Effector memory CD4-positive, alpha-beta T cell (primary cell): ENCODE data around the gene BPIFB2.

Experiments
- DNase-seq, 3 donors: peaks; one replicate each; pipeline ENCODE4 v3.0.0-alpha.2; 2020
- H3K27ac ChIP-seq: 2 replicates; pipeline ENCODE4 v1.7.0; 2013; ENCODE audit warnings: mild to moderate bottlenecking, low read length, moderate library complexity; ENCODE audit not compliant: insufficient read depth, poor library complexity, severe bottlenecking
- H3K27me3 ChIP-seq: replicated peaks from 2 replicates; pipeline ENCODE4 v1.7.0; 2013; ENCODE audit warnings: mild to moderate bottlenecking, low read length; ENCODE audit not compliant: insufficient read depth, control insufficient read depth, poor library complexity, severe bottlenecking
- H3K36me3 ChIP-seq: 2 replicates; pipeline ENCODE4 v1.7.0; 2013; ENCODE audit warnings: mild to moderate bottlenecking, low read length, moderate library complexity; ENCODE audit not compliant: control insufficient read depth, insufficient read depth
- H3K4me1 ChIP-seq: 2 replicates; pipeline ENCODE4 v1.7.0; 2013; ENCODE audit warnings: low read length, mild to moderate bottlenecking; ENCODE audit not compliant: control insufficient read depth, insufficient read depth, poor library complexity, severe bottlenecking
- H3K4me3 ChIP-seq: 2 replicates; pipeline ENCODE4 v1.7.0; 2013; ENCODE audit warnings: low read length, low read depth, mild to moderate bottlenecking; ENCODE audit not compliant: insufficient read depth, poor library complexity, severe bottlenecking
- H3K9me3 ChIP-seq: 2 replicates; pipeline ENCODE4 v1.7.0; 2013; ENCODE audit warnings: mild to moderate bottlenecking, low read length, moderate library complexity; ENCODE audit not compliant: control insufficient read depth

The BPIFB2 gene

GRCh38 chr20:32965115-32965514, 42.4 kb upstream of the BPIFB2 start:
- Histone ChIP-seq H3K4me1 (peaks cover 51% of the 10 kb centered on the region), H3K36me3 (no peaks in the 10 kb centered on the region), H3K27ac (peak overlapping the region; percentile 98), H3K9me3 (no peaks in the 10 kb centered on the region), H3K27me3 (no peaks in the 10 kb centered on the region), H3K4me3 (peak overlapping the region; percentile 24)
- no peak for DNase-seq

GRCh38 chr20:32965581-32966373, 41.7 kb upstream of the BPIFB2 start:
- Histone ChIP-seq H3K27ac (peak overlapping the region; percentile 98), H3K27me3 (no peaks in the 10 kb centered on the region), H3K4me3 (peak overlapping the region; percentile 24), H3K4me1 (peaks cover 58% of the 10 kb centered on the region), H3K36me3 (no peaks in the 10 kb centered on the region), H3K9me3 (no peaks in the 10 kb centered on the region)
- DNase-seq = peak in 1 of 3 donors; percentile 25

GRCh38 chr20:32966382-32966781, 41.1 kb upstream of the BPIFB2 start:
- Histone ChIP-seq H3K4me1 (peaks cover 64% of the 10 kb centered on the region), H3K4me3 (peak overlapping the region; percentile 5), H3K36me3 (no peaks in the 10 kb centered on the region), H3K27ac (peak overlapping the region; percentile 98), H3K27me3 (no peaks in the 10 kb centered on the region), H3K9me3 (no peaks in the 10 kb centered on the region)
- DNase-seq = no peak

GRCh38 chr20:32966881-32967781, 40.4 kb upstream of the BPIFB2 start:
- H3K4me3 ChIP-seq = peak overlapping the region; percentile 5
- peak; percentile 41 to 64 (median 53) for DNase-seq
- peaks cover 71% of the 10 kb centered on the region for H3K4me1 ChIP-seq
- no peaks in the 10 kb centered on the region for H3K36me3 ChIP-seq
- no peaks in the 10 kb centered on the region for H3K27me3 ChIP-seq
- H3K9me3 ChIP-seq = no peaks in the 10 kb centered on the region
- peak overlapping the region; percentile 98 for H3K27ac ChIP-seq

- Histone ChIP-seq H3K36me3 (no peaks in the 10 kb centered on the region), H3K27ac (peak overlapping the region; percentile 98), H3K4me1 (peaks cover 78% of the 10 kb centered on the region), H3K27me3 (no peaks in the 10 kb centered on the region), H3K9me3 (no peaks in the 10 kb centered on the region), H3K4me3 (no peak overlapping the region)
- peak; percentile 45 to 75 (median 69) for DNase-seq
These were observed 39.5 kb upstream of the BPIFB2 start for GRCh38 chr20:32967961-32968457.

- H3K27me3 ChIP-seq = no peaks in the 10 kb centered on the region
- DNase-seq = no peak
- H3K4me1 ChIP-seq = peaks cover 84% of the 10 kb centered on the region
- H3K4me3 ChIP-seq = no peak overlapping the region
- H3K27ac ChIP-seq = peak overlapping the region; percentile 98
- no peaks in the 10 kb centered on the region for H3K36me3 ChIP-seq
- H3K9me3 ChIP-seq = no peaks in the 10 kb centered on the region
These were observed 38.8 kb upstream of the BPIFB2 start for GRCh38 chr20:32968478-32969241.

GRCh38 chr20:32969356-32970114, 38.0 kb upstream of the BPIFB2 start:
- Histone ChIP-seq H3K9me3 (no peaks in the 10 kb centered on the region), H3K4me1 (peaks cover 91% of the 10 kb centered on the region), H3K36me3 (no peaks in the 10 kb centered on the region), H3K27me3 (no peaks in the 10 kb centered on the region), H3K4me3 (no peak overlapping the region), H3K27ac (peak overlapping the region; percentile 98)
- DNase-seq = no peak

GRCh38 chr20:32970115-32970972, 37.2 kb upstream of the BPIFB2 start:
- Histone ChIP-seq H3K27me3 (no peaks in the 10 kb centered on the region), H3K4me1 (peaks cover 87% of the 10 kb centered on the region)

More at GRCh38 chr20:32970115-32970972, 37.2 kb upstream of the BPIFB2 start:
- Histone ChIP-seq H3K9me3 (no peaks in the 10 kb centered on the region), H3K36me3 (no peaks in the 10 kb centered on the region), H3K4me3 (no peak overlapping the region), H3K27ac (peak overlapping the region; percentile 98)
- no peak for DNase-seq
